Activated CD4-positive, alpha-beta T cell treated with anti-CD3 and anti-CD28 coated beads, Interleukin-2, amount 50 U/mL, for 24 hours (primary cell): ENCODE results near the gene KIAA0825.

ENCODE experiments used
- DNase-seq, 2 donors: peaks; one replicate each; pipeline ENCODE4 v3.0.0-alpha.2; 2020; ENCODE audit warnings: low read depth in 1 of 2, low spot score in 1 of 2

The KIAA0825 gene

GRCh38 chr5:94618493-94619328, at the start of gene KIAA0825, which contains the start of gene SLF1:
Gene KIAA0825, minus strand, starts transcription at chr5:94618604. Its CDS starts 81,478 bp downstream, at chr5:94537126.
Gene SLF1, plus strand, starts transcription at chr5:94618669. Its CDS starts 10,142 bp downstream, at chr5:94628811.
- DNase-seq = peak; percentile 70 to 87

- no peak for DNase-seq
Observed at GRCh38 chr5:94667937-94668336, 49.5 kb upstream of the KIAA0825 start.

DNA sequence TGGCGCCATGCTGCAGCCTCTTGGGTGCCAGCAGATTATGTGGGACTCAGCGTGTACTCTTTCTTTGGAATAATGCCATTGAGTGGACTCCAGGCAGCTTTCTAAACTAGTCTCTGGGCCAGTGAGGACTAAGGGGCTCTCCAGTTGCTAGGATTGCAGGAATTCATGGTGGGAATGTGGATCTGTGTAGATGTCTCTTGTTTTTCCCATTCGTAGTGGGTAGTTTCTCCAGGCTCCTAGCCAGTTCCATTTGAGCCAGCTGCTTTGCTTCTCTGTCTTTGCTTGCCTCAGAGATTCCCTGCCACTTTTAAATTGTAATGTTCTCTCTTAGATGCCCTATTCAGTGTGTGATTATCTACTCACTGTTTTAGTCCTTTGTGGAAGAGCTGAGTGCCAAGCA, 42.7 kb upstream of the KIAA0825 start:
- no peak for DNase-seq

GRCh38 chr5:94660506-94660905, 42.1 kb upstream of the KIAA0825 start:
- no peak for DNase-seq

- no peak for DNase-seq
Observed at GRCh38 chr5:94658272-94658671, 39.9 kb upstream of the KIAA0825 start.

DNA sequence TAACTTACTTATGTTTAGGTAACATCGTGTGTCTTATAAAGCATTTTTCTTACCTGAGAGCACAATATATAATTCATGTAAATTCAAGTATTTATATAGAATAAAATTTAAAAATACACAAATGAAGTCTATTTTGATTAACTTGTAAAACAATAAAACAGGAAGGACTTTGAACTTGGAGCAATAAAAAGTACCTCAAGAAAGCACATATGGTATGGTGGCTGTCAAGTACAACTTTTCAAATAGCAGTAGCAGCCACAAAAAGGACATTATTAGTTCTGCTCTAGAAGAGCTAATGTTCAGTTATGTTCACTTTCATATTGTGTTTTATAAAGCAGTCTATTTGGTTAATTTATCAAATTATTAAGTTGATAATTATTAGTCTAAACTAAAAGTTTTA, 31.5 kb upstream of the KIAA0825 start:
- no peak for DNase-seq

- DNase-seq = no peak
Observed at GRCh38 chr5:94646758-94647157, 28.4 kb upstream of the KIAA0825 start.

GRCh38 chr5:94645053-94645452, 26.6 kb upstream of the KIAA0825 start:
- no peak for DNase-seq

DNA sequence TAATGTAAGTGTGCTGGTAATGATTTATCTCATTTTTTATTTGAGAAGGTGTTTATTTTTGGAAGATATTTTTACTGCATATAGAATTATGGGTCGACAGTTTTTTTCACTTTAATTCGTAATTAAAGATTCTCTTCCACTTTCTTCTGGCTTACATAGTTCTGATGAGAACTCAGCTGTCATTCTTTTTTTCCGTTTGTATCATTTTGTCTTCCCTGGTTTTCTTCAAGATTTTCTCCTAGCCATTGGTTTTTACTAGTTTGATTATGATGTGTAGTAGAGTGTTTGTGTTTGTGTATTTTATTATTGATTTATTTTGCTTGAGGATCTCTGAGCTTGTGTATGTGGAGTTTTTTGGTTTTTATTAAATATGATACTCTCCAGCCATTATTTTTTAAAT, 21.8 kb upstream of the KIAA0825 start:
- no peak for DNase-seq

- no peak for DNase-seq
Observed at GRCh38 chr5:94632024-94632423, 13.6 kb upstream of the KIAA0825 start.

DNA sequence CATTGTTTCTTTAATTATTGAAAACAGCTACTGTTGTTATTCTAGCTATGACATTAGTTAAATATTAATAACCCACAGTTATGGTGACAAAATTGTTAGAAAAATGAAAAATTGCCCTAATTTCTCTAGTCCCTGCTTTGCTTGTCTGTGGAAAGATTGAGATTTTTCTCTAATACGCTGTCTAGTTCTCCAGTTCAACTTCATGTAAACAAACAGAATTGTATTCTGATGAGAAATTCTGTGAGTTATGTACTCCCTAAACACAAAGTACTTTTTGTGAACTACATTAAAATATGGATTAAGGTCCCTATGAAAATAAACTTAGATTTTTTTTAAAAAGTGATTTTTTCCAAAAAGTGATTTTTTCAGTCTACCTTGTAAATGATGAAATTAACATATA, 8.8 kb upstream of the KIAA0825 start:
- DNase-seq = no peak

GRCh38 chr5:94623877-94624276, 5.5 kb upstream of the KIAA0825 start:
- DNase-seq = no peak

GRCh38 chr5:94623011-94623410, 4.6 kb upstream of the KIAA0825 start:
- no peak for DNase-seq

- no peak for DNase-seq
Observed at GRCh38 chr5:94621763-94622162, 3.4 kb upstream of the KIAA0825 start.

GRCh38 chr5:94620256-94620655, 1.9 kb upstream of the KIAA0825 start:
- DNase-seq = no peak

- no peak for DNase-seq
Observed at GRCh38 chr5:94618029-94618492, 343 bp downstream of the KIAA0825 start.

DNA sequence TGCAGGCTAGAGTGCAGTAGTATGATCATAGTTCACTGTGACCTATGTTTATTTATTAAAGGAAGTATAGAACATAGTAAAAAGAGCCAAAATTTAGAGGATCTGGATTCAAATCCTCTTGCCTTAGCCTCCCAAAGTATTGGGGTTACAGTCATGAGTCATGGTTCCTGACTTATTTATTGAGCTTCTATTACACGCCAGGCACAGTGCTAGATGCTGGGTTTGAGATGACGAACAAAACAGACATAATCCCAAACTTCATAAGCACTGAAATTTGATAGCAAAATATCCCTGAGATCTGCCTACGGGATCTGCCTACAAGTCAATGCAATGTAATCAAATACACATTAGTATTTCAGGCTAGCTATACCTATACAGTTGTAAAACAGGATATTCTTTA, 2.5 kb downstream of the KIAA0825 start:
- no peak for DNase-seq

DNA sequence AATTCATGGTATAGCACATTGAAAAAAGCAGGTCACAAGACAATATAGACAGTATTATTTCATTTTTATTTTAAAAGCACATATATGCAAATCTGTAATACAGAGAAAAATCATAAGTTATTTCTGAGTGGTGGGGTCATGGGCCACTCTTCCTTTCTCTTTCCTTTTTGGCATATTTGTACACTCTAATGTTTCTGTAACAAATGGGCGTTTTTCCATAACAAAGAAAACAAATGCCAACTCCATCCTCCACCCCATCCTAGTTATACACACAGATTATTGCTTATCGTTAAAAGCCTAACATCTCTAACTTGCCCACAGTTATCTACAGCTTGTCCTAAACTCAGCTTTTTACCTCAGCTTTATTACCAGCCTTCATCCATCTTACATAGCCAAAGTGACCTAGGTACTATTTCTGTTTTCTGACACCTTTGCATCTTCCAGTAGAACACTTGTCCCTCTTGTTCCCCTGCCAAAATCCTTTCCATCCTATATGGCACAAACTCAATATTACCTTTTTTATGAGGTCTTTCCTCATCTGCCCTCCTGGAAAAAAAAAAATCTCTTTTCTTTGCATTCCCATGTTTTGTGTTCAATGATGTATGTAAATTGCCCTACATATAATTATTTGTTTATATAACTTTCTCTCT, 4.1 kb downstream of the KIAA0825 start:
- no peak for DNase-seq

DNA sequence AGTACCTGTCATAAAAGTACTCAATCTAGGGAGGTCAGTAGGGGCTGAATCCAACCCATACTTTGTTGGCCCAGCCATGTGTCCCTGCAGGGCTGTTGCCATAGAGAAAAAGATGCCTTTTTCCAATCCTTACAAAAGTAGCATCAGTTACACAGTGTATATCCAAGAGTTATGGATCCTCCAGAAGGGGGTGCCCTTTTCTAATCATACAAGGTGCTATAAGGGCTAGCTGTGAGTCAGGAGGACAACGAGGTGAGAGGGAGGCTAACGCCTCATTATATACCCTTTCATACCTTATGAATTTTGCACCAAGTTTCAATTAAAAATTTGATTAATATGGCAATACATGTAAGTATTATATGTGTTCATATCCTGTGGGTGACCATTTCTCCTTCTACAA, 4.8 kb downstream of the KIAA0825 start:
- peak in 1 of 2 donors; percentile 3 for DNase-seq

DNA sequence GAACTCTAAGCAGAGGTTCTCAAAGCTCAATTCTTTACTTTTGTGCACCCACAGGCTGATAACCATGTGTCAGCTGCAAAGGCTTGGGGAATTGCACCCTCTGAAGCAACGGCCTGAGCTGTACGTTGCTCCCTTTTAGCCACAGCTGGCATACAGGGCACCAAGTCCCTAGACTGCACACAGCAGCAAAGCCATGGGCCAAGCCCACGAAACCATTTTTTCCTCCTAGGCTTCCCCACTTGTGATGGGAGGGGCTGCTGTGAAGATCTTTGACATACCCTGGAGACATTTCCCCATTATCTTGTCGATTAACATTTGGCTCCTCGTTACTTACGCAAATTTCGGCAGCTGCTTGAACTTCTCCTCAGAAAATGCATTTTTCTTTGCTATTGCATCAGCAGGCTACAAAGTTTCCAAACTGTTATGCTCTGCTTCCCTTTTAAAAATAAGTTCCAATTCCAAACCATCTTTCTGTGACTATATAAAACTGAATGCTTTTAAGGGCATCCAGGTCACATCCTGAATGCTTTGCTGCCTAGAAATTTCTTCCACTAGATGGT, 23.0 kb downstream of the KIAA0825 start:
- no peak for DNase-seq

GRCh38 chr5:94577466-94578245, 40.7 kb downstream of the KIAA0825 start:
- peak in 1 of 2 donors; percentile 2 for DNase-seq
